ENCODE data around the gene RNF214. TPM values are rescaled to one million over a fixed set of nuclear protein-coding genes. Genes with fewer than 3 reads are reported as not detected.
"Not testable (repeated sequence)": the region's sequence is repeated elsewhere in the genome, so short reads cannot be mapped to it uniquely, and the experiment has no call there.

The RNF214 gene
- total and polyA plus RNA-seq, 2 donors (not counting 1 experiment from before 2014, with no cell fraction given) = 16.0 to 36.1 TPM

DNA sequence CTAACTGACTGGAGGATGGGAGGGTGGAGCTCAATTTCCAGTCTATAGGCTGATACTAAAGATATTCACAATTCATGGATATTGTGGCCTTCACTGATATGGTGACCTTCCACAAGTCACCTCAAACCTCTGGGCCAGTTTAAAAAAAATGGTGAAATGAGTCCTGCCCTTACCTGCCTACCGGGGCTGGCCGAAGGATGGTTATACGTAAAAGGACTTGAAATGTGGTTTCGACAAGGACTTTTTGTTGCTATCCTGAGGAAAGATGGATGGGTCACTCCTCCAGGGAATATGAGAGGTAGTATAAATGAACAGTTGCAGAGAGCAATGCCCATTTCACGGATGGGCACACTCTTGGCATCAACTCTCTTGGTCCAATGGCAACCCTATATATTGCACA, 25.0 kb upstream of the RNF214 start:
- H3K27me3 ChIP-seq (replicated peaks in 1 of 4; ENCODE audit: control extremely low read depth in 1 of 4, control insufficient read depth in 3 of 4, insufficient read depth in 4 of 4, low read length in 3 of 4); H3K79me2 ChIP-seq (ENCODE audit: control insufficient read depth, insufficient read depth, low read length); ATAC-seq (ENCODE audit: low read depth); H3K27ac ChIP-seq (ENCODE audit: low read length in 2 of 2); H4K20me1 ChIP-seq (ENCODE audit: control insufficient read depth, insufficient read depth, low read length, poor library complexity, severe bottlenecking); H3K4me1 Mint-ChIP-seq; H3K4me1 ChIP-seq (ENCODE audit: control insufficient read depth in 2 of 2, insufficient read depth in 2 of 2, low read length in 2 of 2); H3K9ac ChIP-seq (ENCODE audit: low read length); H2AFZ ChIP-seq (ENCODE audit: insufficient read depth, low read depth, low read length, poor library complexity, severe bottlenecking); CTCF ChIA-PET; H3K4me3 ChIP-seq (ENCODE audit: control extremely low read depth in 1 of 5, extremely low read depth in 1 of 5, insufficient read depth in 1 of 5, low read depth in 2 of 5, low read length in 4 of 5); POLR2A ChIA-PET; DNase-seq; H3K27me3 Mint-ChIP-seq; H3K4me3 Mint-ChIP-seq; H3K4me2 ChIP-seq (replicated peaks; ENCODE audit: low read depth, low read length, poor library complexity, severe bottlenecking); H3K9me3 Mint-ChIP-seq (ENCODE audit: insufficient read depth); H3K27ac Mint-ChIP-seq; H3K9me3 ChIP-seq (ENCODE audit: control extremely low read depth in 1 of 3, control insufficient read depth in 2 of 3, insufficient read depth in 1 of 3, low read length in 2 of 3): not testable (repeated sequence)
- 83% methylated on average over 3 of the region's 5 CpGs for WGBS (ENCODE audit: insufficient coverage)
- H3K36me3 ChIP-seq (replicated peaks in 1 of 2; ENCODE audit: control extremely low read depth in 1 of 2, control insufficient read depth in 1 of 2, extremely low read depth in 1 of 2, insufficient read depth in 2 of 2, low read length in 1 of 2) = peaks cover 1 to 34% of the 10 kb centered on the region in 2 experiments
- intact Hi-C loops (cut with micrococcal nuclease) = loop anchor here (5.0 kb wide), 1 partner anchor 75 kb away; no protein-coding TSS in a partner anchor

DNA sequence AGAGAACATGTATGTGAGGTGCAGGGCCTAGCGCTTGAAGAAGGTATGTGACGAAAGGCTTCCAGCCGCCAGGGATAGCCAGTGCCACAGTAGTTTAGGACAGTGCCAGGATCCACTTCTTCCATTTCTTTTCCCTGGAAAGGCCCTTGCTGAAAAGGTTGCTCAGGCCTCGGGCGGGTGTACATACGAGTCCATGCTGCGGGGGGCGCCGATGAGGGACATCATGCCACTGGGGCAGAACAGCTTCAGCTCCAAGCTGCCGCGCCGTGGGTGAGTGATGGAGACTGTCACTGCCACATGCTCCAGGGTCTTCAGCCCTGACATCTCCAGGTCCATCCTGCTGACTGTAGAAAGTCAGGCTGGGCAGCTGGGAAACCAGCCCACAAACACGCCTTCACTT, 23.8 kb upstream of the RNF214 start:
- intact Hi-C loops (cut with micrococcal nuclease) = loop anchor here (5.0 kb wide), 1 partner anchor 76 kb away; no protein-coding TSS in a partner anchor

DNA sequence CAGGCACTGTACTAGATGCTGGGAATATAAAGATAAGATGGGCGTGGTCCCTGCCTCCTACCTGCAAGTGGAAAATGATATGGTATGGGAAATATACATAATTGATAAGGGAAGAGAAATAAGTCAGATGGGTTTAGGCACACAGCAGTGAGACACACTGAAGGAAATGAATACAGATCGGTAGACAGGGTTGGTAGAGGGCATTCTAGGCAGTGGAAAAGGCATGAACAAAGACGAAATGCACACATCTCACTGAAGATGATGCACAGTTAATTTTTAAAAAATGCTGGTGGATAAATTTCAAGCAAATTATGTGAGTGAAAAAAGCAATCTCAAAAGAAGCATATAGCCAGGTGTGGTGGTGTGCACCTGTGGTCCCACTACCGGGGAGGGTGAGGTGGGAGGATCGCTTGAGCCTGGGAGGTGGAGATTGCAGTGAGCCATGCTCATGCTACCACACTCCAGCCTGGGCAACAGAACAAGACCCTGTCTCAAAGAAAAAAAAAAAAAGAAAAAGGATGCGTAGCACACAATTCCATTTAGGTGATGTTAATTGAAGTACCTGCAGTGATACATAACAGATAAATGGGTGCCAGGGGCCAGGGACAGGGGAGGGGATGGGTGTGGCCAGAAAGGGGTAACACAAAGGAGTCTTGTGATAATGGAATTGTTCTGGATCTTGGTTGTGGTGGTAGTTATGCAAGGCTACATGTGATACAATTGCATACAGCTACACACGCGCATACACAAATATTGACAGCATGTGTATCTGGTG, 22.9 kb upstream of the RNF214 start:
- ChIA-PET CTCF (interaction anchor here (0.9 to 1.6 kb wide), 3 partner anchors 18 to 31 kb away, joined by 3 to 4 read pairs (median 3); partner anchors contain the start of gene SIDT2), POLR2A (interaction anchor here (0.8 kb wide), 1 partner anchor 66 kb away, joined by 5 read pairs; the partner anchor contains the start of gene PAFAH1B2)
- H3K4me1 Mint-ChIP-seq; ATAC-seq (ENCODE audit: low read depth); H3K9ac ChIP-seq (ENCODE audit: low read length); H3K9me3 Mint-ChIP-seq (ENCODE audit: insufficient read depth); H3K27ac ChIP-seq (ENCODE audit: low read length in 2 of 2); H3K4me3 Mint-ChIP-seq; DNase-seq; H3K27me3 ChIP-seq (replicated peaks in 1 of 4; ENCODE audit: control extremely low read depth in 1 of 4, control insufficient read depth in 3 of 4, insufficient read depth in 4 of 4, low read length in 3 of 4); H3K27me3 Mint-ChIP-seq; H2AFZ ChIP-seq (ENCODE audit: insufficient read depth, low read depth, low read length, poor library complexity, severe bottlenecking); H4K20me1 ChIP-seq (ENCODE audit: control insufficient read depth, insufficient read depth, low read length, poor library complexity, severe bottlenecking); H3K4me1 ChIP-seq (ENCODE audit: control insufficient read depth in 2 of 2, insufficient read depth in 2 of 2, low read length in 2 of 2); H3K9me3 ChIP-seq (ENCODE audit: control extremely low read depth in 1 of 3, control insufficient read depth in 2 of 3, insufficient read depth in 1 of 3, low read length in 2 of 3); H3K4me3 ChIP-seq (ENCODE audit: control extremely low read depth in 1 of 5, extremely low read depth in 1 of 5, insufficient read depth in 1 of 5, low read depth in 2 of 5, low read length in 4 of 5); H3K4me2 ChIP-seq (replicated peaks; ENCODE audit: low read depth, low read length, poor library complexity, severe bottlenecking); H3K79me2 ChIP-seq (ENCODE audit: control insufficient read depth, insufficient read depth, low read length): not testable (repeated sequence)
- H3K36me3 ChIP-seq (replicated peaks in 1 of 2; ENCODE audit: control extremely low read depth in 1 of 2, control insufficient read depth in 1 of 2, extremely low read depth in 1 of 2, insufficient read depth in 2 of 2, low read length in 1 of 2) = peaks cover 1 to 37% of the 10 kb centered on the region in 2 experiments
- H3K27ac Mint-ChIP-seq = peak overlapping the region; percentile 72
- WGBS (ENCODE audit: insufficient coverage) = 94% methylated on average over 3 of the region's 8 CpGs
- intact Hi-C loops (cut with micrococcal nuclease) = loop anchor here (5.0 kb wide), 1 partner anchor 77 kb away; no protein-coding TSS in a partner anchor

More for the DNA sequence above, 23.8 kb upstream of the RNF214 start:
- H3K4me3 Mint-ChIP-seq; ATAC-seq (ENCODE audit: low read depth); CTCF ChIA-PET; H3K27me3 Mint-ChIP-seq; H3K79me2 ChIP-seq (ENCODE audit: control insufficient read depth, insufficient read depth, low read length); H3K9me3 ChIP-seq (ENCODE audit: control extremely low read depth in 1 of 3, control insufficient read depth in 2 of 3, insufficient read depth in 1 of 3, low read length in 2 of 3); H3K9ac ChIP-seq (ENCODE audit: low read length); H4K20me1 ChIP-seq (ENCODE audit: control insufficient read depth, insufficient read depth, low read length, poor library complexity, severe bottlenecking); POLR2A ChIA-PET; H3K9me3 Mint-ChIP-seq (ENCODE audit: insufficient read depth); H3K4me1 Mint-ChIP-seq; DNase-seq; H3K4me3 ChIP-seq (ENCODE audit: control extremely low read depth in 1 of 5, extremely low read depth in 1 of 5, insufficient read depth in 1 of 5, low read depth in 2 of 5, low read length in 4 of 5); H2AFZ ChIP-seq (ENCODE audit: insufficient read depth, low read depth, low read length, poor library complexity, severe bottlenecking); H3K4me1 ChIP-seq (ENCODE audit: control insufficient read depth in 2 of 2, insufficient read depth in 2 of 2, low read length in 2 of 2); H3K27ac ChIP-seq (ENCODE audit: low read length in 2 of 2); H3K4me2 ChIP-seq (replicated peaks; ENCODE audit: low read depth, low read length, poor library complexity, severe bottlenecking); H3K27ac Mint-ChIP-seq; H3K27me3 ChIP-seq (replicated peaks in 1 of 4; ENCODE audit: control extremely low read depth in 1 of 4, control insufficient read depth in 3 of 4, insufficient read depth in 4 of 4, low read length in 3 of 4): not testable (repeated sequence)
- H3K36me3 ChIP-seq (replicated peaks in 1 of 2; ENCODE audit: control extremely low read depth in 1 of 2, control insufficient read depth in 1 of 2, extremely low read depth in 1 of 2, insufficient read depth in 2 of 2, low read length in 1 of 2) = peaks cover 1 to 40% of the 10 kb centered on the region in 2 experiments
- WGBS (ENCODE audit: insufficient coverage) = 100% methylated on average over 6 of the region's 13 CpGs
